HG02763 (cell line): Measurements from ENCODE around the gene CAPN11.
"Not testable (repeated sequence)": the region's sequence is repeated elsewhere in the genome, so short reads cannot be mapped to it uniquely, and the experiment has no call there.

ENCODE experiments used
- ATAC-seq: cut with Tn5 transposase; IDR thresholded peaks from one replicate; pipeline ENCODE4 v1.9.1; 2021; ENCODE audit warnings: mild to moderate bottlenecking, moderate library complexity; ENCODE audit not compliant: unreplicated experiment

CAPN11 gene

DNA sequence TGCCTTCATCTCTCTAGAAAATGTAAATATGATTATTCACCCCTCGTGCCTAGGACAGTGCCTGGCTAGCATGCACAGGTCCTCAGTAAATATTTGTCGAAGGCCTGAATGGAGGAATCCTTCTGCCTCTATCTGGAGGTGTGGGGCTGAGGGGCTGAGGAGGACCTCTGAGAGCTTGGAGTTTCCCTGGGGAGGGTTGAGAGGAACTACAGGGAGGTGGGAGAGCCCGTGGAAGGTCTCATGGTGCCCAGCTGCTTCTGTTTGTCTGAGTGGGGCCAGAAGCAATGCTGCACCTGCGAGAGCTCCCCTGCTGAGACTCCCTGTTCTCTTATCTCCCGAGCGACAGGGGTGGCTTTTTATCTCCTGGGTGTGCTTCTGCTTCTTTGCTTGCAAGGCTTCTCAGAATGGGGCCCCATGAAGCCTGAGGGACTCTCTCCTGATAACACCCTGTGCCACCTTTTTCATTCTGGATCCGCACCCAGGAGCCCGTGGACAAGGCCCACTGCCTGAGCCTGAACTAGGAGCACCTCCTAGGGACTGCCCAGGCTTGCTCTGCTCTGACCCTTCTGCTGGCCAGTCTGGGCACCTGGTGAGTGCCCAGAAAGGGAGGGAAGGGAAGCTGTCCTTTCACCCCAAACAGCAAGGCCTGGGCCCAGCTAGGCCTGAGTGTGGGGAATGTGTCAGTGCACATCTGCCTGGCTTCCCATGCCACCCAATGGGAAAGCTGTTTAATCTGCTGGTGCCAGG lies 67.1 kb downstream of the CAPN11 start:
- ATAC-seq: no peak

DNA sequence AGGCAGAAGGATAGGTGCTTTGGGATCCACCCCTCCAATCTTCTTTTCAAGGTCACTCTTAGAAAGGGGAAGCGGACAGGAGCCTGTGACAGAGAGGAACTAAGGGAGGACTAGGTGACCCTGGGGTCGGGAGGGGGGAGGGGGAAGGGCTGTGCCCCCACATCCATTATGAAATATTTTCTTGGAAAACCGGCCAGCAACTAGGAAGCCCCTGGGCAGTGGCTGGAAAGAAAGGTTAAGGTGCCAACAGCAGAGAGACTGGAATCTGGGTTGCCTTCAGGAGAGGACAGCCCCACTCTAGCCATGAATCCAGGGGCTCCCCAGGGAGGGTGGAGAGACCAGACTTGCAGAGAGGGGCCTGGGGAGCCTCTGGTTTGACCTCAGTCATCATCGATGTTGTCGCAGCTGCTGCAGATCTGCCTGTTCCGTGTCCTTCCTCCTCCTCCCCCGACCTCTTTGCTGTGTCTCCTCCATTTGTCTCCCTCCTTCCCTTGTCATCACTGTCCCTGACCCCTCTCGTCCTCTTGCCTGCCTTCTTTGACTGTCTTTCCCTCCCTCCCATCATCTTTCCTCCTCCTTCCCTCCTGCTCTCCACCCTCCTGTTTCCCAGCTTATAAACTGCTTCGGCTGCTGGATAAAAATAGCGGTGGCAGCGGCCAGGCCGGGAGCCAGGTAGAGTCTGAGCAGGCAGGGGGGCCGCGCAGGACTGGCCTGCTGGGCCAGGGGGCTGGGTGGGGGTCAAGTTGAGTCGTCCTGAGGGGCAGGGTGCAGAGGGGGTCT lies 67.9 kb downstream of the CAPN11 start:
- no peak for ATAC-seq

DNA sequence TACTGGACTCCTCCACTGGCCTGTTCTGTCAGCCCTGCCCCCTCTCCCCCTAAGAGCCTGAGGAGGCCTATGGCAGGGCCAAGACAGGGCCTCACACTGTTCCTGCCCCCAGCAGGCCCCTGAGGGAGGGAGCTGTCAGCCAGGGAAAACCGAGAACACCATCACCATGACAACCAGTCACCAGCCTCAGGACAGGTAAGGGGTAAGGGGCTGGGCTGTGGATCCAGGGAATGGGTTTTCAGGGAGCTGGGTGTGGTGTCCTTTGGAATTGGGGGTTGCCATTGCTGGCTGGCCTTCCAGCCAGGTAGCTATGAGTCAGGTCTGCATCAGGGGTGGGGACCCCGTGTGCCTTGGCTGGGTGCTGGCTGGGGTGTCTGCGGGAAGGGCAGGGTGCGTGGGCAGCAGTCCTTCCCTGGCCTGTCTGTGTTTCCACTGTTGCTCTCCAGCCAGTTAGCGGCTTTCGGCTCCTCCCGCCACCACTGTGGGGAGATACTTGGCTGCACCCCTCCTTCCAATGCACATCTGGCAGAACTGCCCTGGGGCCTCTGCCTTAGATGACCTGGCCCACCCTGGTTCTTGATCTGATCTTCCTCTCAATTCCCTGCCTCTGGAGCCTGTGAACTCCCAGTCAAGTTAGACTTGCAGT lies 68.7 kb downstream of the CAPN11 start:
- ATAC-seq: no peak

DNA sequence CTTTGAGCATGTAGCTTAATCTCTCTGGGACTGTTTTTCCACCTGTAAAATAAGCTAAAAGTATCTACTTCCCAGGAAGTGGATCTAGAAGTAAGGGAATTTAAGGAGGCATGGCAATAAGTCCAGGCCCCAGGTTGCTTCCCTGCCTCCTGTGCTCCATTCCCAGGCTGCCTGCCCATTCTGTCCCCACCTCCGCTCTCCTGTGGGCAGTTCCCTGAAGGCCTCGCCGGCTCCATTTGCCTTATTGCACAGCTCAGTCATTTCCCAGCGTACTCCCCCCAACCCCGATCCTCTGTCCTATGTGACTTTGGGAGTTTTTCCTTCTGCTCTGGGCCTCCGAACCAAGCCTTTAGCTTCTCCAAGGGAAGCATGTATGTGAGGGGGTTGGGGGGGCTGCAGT lies 69.4 kb downstream of the CAPN11 start:
- ATAC-seq: no peak

DNA sequence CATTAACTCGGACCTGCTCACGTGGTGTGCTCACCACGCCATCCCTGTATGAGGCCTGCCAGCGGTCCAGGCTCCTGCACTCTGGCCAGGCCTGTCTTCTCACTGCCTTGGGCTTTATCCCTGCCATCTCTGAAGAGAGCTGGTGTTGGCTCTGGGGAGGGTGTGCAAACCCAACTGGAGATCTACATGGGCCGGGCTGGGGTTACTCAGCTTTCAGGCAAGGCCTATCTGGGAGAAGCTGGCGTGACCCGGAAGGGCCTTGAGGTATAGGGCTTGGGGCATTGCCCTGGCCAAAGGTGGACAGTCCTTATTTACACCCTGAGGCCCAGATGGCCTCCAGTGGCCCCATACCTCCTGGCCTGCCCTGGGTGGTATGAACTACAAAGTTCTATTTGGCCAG lies 69.8 kb downstream of the CAPN11 start:
- no peak for ATAC-seq

DNA sequence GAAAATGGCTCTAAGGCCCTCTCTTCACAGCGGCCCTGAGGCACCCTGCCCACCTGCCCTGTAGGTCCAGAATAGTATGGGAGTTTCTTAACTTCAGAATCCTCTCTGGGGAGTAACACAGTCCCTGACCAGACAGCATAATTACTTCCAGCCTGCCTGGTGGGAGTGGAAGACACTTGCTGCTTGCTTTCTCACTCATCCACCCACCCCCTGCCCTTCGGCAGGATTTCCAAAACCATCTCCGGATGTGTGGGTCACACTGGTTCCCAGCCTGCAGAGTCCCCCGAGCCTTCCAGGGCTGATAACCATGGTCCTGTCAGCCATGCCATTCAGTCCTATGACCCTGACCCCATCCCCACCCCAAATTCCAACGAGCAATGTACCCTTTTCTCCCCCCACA lies 70.2 kb downstream of the CAPN11 start:
- ATAC-seq: no peak

DNA sequence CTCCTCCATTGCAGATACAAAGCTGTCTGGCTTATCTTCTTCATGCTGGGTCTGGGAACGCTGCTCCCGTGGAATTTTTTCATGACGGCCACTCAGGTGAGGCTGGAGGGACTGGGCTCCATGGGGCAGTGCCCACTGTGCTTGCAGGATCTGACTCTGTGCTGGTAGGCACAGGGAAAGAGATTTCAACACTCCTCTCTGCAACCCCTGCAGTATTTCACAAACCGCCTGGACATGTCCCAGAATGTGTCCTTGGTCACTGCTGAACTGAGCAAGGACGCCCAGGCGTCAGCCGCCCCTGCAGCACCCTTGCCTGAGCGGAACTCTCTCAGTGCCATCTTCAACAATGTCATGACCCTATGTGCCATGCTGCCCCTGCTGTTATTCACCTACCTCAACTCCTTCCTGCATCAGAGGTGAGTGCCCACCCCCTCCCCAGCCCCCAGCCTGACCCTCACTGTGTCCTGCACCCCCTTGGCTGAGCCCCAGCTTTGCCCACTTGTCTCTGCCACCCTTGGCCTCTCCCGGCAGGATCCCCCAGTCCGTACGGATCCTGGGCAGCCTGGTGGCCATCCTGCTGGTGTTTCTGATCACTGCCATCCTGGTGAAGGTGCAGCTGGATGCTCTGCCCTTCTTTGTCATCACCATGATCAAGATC lies 70.9 kb downstream of the CAPN11 start:
- ATAC-seq: no peak

DNA sequence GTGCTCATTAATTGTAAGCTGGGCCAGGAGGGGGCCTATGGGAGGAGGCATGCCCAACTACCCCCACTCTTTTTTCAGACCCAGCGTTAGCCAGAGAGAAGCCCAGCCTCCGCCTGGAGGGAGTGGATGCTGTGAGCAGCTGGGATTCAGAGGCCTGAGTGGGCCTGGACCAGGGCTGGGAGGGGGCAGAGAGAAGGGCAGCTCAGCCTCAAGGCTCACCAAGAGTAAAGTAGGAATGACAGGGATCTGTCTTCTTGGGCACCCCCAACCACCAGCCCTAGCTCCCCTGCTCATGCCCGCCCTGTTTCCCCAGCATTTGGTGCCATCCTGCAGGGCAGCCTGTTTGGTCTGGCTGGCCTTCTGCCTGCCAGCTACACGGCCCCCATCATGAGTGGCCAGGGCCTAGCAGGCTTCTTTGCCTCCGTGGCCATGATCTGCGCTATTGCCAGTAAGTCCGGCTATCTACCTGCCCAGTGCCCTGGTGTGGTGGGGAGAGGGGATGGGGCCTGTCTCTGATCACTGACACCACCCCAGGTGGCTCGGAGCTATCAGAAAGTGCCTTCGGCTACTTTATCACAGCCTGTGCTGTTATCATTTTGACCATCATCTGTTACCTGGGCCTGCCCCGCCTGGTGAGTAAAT lies 71.5 kb downstream of the CAPN11 start:
- ATAC-seq: no peak

DNA sequence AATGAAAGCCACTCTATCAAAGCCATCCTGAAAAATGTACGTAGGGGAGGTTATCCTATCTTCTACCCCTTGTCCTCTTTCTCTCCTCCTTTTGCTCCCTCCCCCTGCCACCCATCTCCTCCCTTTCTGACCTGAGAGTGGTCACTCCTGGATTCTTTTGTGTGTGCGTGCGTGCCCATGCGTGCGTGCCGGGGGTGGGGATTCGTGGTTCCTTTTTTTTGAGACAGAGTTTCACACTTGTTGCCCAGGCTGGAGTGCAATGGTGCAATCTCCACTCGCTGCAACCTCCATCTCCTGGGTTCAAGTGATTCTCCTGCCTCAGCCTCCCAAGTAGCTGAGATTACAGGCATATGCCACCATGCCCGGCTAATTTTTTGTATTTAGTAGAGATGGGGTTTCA lies 72.8 kb downstream of the CAPN11 start:
- not testable (repeated sequence) for ATAC-seq

DNA sequence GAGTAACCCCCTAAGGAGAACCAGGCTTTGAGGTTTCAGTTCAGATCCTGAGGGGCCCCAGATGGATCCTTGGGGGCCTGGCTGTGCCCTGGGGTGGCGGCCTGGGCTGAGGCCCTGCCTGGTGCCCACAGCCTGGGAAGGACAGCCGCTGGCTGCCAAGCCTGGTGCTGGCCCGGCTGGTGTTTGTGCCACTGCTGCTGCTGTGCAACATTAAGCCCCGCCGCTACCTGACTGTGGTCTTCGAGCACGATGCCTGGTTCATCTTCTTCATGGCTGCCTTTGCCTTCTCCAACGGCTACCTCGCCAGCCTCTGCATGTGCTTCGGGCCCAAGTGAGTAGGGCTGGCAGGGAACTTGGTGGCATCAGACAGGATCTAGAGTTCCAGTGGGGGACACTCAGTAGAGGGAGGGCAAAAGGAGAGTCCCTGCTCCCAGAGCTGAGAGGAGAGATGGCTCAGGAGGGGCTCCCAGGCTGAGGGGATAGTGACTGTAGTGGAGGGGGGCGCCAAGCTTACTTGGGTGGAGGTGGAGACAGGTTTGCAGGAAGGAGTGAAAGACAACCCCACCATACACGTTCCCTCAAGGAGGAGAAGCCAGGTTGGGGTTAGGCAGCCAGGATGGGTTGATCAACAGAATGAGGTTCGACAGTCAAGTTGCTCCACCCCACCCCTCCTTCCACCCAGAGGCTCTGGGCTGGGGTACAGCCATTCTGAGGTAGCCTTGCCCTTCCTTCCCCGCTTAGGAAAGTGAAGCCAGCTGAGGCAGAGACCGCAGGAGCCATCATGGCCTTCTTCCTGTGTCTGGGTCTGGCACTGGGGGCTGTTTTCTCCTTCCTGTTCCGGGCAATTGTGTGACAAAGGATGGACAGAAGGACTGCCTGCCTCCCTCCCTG lies 74.3 kb downstream of the CAPN11 start:
- ATAC-seq: no peak

DNA sequence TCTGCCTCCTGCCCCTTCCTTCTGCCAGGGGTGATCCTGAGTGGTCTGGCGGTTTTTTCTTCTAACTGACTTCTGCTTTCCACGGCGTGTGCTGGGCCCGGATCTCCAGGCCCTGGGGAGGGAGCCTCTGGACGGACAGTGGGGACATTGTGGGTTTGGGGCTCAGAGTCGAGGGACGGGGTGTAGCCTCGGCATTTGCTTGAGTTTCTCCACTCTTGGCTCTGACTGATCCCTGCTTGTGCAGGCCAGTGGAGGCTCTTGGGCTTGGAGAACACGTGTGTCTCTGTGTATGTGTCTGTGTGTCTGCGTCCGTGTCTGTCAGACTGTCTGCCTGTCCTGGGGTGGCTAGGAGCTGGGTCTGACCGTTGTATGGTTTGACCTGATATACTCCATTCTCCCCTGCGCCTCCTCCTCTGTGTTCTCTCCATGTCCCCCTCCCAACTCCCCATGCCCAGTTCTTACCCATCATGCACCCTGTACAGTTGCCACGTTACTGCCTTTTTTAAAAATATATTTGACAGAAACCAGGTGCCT lies 75.0 kb downstream of the CAPN11 start:
- ATAC-seq: no peak
